DND-41 (cell line): ENCODE measurements around the gene ZG16B.
A peak's percentile ranks its signal among the peaks of the same experiment; 100 is the strongest.

Experiments used
- ATAC-seq: fragments of 200-7000 bp; cut with Tn5 transposase; 3 replicates; pipeline ENCODE4 v1.9.1; 2021; ENCODE audit warnings: low read depth; ENCODE audit not compliant: insufficient read depth
- DNase-seq: peaks from one replicate; pipeline ENCODE4 v3.0.0-alpha.2; 2020
- H2AFZ ChIP-seq: 2 replicates; pipeline ENCODE4 v1.6.0; 2012; ENCODE audit warnings: low read depth, low read length
- H3K27ac ChIP-seq: 2 replicates; pipeline ENCODE4 v1.5.1; 2012; ENCODE audit warnings: low read length, inconsistent platforms
- H3K27me3 ChIP-seq: fragments of 200-600 bp; sonication (generic); 2 replicates; pipeline ENCODE4 v1.6.0; 2012; ENCODE audit warnings: low read length, mild to moderate bottlenecking, inconsistent platforms; ENCODE audit not compliant: insufficient read depth, poor library complexity
- H3K36me3 ChIP-seq: 2 replicates; pipeline ENCODE4 v1.5.1; 2012; ENCODE audit warnings: low read length, inconsistent platforms; ENCODE audit not compliant: insufficient read depth
- H3K4me1 ChIP-seq: 2 replicates; pipeline ENCODE4 v1.5.1; 2012; ENCODE audit warnings: mild to moderate bottlenecking, low read length; ENCODE audit not compliant: insufficient read depth
- H3K4me2 ChIP-seq: 2 replicates; pipeline ENCODE4 v1.6.0; 2012; ENCODE audit warnings: mild to moderate bottlenecking, moderate library complexity, low read length, inconsistent platforms; ENCODE audit not compliant: insufficient read depth
- H3K4me3 ChIP-seq, 2 experiments: fragments of 200-600 bp in 1 of 2; shearing (Covaris generic) in 1 of 2; 2 replicates each; pipeline ENCODE4 v1.5.1; 2012 to 2016; ENCODE audit warnings: inconsistent platforms in 2 of 2, low read length in 2 of 2, mild to moderate bottlenecking in 2 of 2, low read depth in 1 of 2, moderate library complexity in 1 of 2
- H3K79me2 ChIP-seq: 2 replicates; pipeline ENCODE4 v1.6.0; 2012; ENCODE audit warnings: low read length, inconsistent platforms; ENCODE audit not compliant: insufficient read depth
- H3K9ac ChIP-seq: 2 replicates; pipeline ENCODE4 v1.6.0; 2012; ENCODE audit warnings: low read depth, mild to moderate bottlenecking, inconsistent platforms, low read length, moderate library complexity
- H3K9me3 ChIP-seq: 2 replicates; pipeline ENCODE4 v1.5.1; 2012; ENCODE audit warnings: low read length, moderate library complexity, mild to moderate bottlenecking, inconsistent platforms; ENCODE audit not compliant: insufficient read depth, severe bottlenecking
- H4K20me1 ChIP-seq: 2 replicates; pipeline ENCODE4 v1.6.0; 2012; ENCODE audit warnings: low read length; ENCODE audit not compliant: insufficient read depth
- EZH2 ChIP-seq: IDR thresholded peaks from 3 replicates; pipeline ENCODE4 v1.6.1; 2012; ENCODE audit warnings: borderline replicate concordance, low read depth, mild to moderate bottlenecking, moderate library complexity, low read length, inconsistent platforms; ENCODE audit not compliant: severe bottlenecking
- TF ChIP-seq, protein P1 (sequence below): IDR thresholded peaks from 2 replicates; pipeline ENCODE4 v1.5.1; 2012; ENCODE audit warnings: borderline replicate concordance, low read length, moderate library complexity, mild to moderate bottlenecking; ENCODE audit not compliant: poor library complexity, severe bottlenecking; ENCODE audit errors: extremely low read depth

The ZG16B gene

DNA sequence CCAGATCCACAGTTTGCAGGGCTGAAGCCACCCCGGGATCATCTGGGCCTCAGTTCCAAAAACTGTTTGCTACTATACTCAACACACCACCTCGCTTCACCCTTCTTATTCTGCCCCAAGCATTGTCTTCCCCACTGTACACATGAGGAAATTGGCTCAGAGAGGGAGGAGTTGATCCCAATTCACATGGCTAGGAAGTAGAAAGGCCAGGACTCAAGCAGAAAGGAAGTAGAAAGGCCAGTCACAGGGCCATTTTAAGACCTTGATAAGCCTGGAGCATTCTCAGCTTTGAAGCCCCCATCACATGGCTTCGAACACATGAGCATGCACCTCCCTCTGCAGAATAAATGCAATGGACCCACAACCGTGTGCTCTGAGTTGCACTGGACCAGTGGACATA is 35.5 kb downstream of the ZG16B start:
- H3K4me1 ChIP-seq = peaks cover 16% of the 10 kb centered on the region
- TF ChIP-seq EZH2 = no peak
- TF ChIP-seq, protein P1, sequence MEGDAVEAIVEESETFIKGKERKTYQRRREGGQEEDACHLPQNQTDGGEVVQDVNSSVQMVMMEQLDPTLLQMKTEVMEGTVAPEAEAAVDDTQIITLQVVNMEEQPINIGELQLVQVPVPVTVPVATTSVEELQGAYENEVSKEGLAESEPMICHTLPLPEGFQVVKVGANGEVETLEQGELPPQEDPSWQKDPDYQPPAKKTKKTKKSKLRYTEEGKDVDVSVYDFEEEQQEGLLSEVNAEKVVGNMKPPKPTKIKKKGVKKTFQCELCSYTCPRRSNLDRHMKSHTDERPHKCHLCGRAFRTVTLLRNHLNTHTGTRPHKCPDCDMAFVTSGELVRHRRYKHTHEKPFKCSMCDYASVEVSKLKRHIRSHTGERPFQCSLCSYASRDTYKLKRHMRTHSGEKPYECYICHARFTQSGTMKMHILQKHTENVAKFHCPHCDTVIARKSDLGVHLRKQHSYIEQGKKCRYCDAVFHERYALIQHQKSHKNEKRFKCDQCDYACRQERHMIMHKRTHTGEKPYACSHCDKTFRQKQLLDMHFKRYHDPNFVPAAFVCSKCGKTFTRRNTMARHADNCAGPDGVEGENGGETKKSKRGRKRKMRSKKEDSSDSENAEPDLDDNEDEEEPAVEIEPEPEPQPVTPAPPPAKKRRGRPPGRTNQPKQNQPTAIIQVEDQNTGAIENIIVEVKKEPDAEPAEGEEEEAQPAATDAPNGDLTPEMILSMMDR = no peak
- peaks cover 14% of the 10 kb centered on the region for H3K27me3 ChIP-seq
- H4K20me1 ChIP-seq = no peaks in the 10 kb centered on the region
- ATAC-seq = no peak
- H2AFZ ChIP-seq = no peak overlapping the region
- no peak for DNase-seq
- no peaks in the 10 kb centered on the region for H3K36me3 ChIP-seq
- no peak overlapping the region for H3K9ac ChIP-seq
- H3K9me3 ChIP-seq = no peaks in the 10 kb centered on the region
- no peak overlapping the region for H3K4me2 ChIP-seq
- H3K79me2 ChIP-seq = no peaks in the 10 kb centered on the region
- H3K4me3 ChIP-seq = no peak overlapping the region
- H3K27ac ChIP-seq = no peak overlapping the region

DNA sequence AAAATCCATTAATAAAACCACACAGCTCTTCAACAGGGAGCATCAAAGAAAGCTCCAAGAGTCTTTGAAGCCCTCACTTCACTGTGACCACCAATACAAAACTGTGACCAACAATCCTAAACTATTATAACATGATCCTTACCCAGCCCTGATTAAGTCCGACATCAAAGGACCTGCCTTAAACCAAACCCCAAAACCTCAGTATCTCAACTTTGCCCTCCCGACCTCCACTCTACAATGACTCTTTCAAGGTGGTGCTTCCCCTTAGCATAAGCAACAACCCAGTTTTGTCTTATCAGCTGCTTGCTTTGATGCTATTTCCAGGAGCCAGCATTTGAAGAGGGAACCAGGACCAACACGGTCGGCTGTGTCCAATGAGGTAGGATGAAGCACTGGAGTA is 36.3 kb downstream of the ZG16B start:
- no peaks in the 10 kb centered on the region for H3K79me2 ChIP-seq

DNA sequence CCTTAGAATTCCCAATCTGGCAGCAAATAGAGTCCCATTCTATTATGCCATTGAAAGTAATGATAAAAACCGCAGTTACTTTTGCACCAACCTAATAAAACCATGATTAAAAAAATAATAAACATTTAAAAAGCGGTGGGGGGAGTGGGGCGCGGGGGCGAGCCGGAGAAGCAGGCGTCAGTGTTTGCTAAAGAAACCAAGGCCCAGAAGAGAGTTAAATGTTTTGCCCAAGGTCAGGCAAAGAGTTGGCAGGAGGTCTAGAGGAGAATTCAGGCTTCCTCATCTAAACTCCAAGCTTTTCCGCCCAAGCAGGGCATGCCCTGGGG is 37.5 kb downstream of the ZG16B start:
- no peak for ATAC-seq
- H3K36me3 ChIP-seq = no peaks in the 10 kb centered on the region
- H2AFZ ChIP-seq = peak overlapping the region; percentile 85
- no peaks in the 10 kb centered on the region for H4K20me1 ChIP-seq
- TF ChIP-seq, protein P1 = no peak
- no peak for TF ChIP-seq EZH2
- H3K4me3 ChIP-seq = peak overlapping the region; percentile 31 to 64; a peak in 3 of 4 replicates
- no peak for DNase-seq
- H3K4me1 ChIP-seq = peaks cover 16% of the 10 kb centered on the region
- H3K9ac ChIP-seq = peak overlapping the region; percentile 66
- peak overlapping the region; percentile 68 for H3K4me2 ChIP-seq
- H3K27ac ChIP-seq = peak overlapping the region; percentile 73
- H3K27me3 ChIP-seq = peaks cover 14% of the 10 kb centered on the region
- H3K9me3 ChIP-seq = no peaks in the 10 kb centered on the region
- no peaks in the 10 kb centered on the region for H3K79me2 ChIP-seq

More for the DNA sequence above, 36.3 kb downstream of the ZG16B start:
- H3K36me3 ChIP-seq = no peaks in the 10 kb centered on the region
- peaks cover 16% of the 10 kb centered on the region for H3K4me1 ChIP-seq
- no peak overlapping the region for H3K27ac ChIP-seq
- H3K9me3 ChIP-seq = no peaks in the 10 kb centered on the region
- no peaks in the 10 kb centered on the region for H4K20me1 ChIP-seq
- TF ChIP-seq, protein P1 = no peak
- TF ChIP-seq EZH2 = no peak
- peaks cover 14% of the 10 kb centered on the region for H3K27me3 ChIP-seq
- H3K4me2 ChIP-seq = no peak overlapping the region
- no peak overlapping the region for H2AFZ ChIP-seq
- no peak overlapping the region for H3K4me3 ChIP-seq
- DNase-seq = no peak
- no peak overlapping the region for H3K9ac ChIP-seq
- no peak for ATAC-seq
